Putamen (tissue), 1 donor: ENCODE results near the gene ROS1.
"Not testable (repeated sequence)": the region's sequence is repeated elsewhere in the genome, so short reads cannot be mapped to it uniquely, and the experiment has no call there.

Experiments
- DNase-seq: peaks from one replicate; pipeline ENCODE4 v3.0.0-alpha.2; 2016; ENCODE audit warnings: low spot score

The ROS1 gene

DNA sequence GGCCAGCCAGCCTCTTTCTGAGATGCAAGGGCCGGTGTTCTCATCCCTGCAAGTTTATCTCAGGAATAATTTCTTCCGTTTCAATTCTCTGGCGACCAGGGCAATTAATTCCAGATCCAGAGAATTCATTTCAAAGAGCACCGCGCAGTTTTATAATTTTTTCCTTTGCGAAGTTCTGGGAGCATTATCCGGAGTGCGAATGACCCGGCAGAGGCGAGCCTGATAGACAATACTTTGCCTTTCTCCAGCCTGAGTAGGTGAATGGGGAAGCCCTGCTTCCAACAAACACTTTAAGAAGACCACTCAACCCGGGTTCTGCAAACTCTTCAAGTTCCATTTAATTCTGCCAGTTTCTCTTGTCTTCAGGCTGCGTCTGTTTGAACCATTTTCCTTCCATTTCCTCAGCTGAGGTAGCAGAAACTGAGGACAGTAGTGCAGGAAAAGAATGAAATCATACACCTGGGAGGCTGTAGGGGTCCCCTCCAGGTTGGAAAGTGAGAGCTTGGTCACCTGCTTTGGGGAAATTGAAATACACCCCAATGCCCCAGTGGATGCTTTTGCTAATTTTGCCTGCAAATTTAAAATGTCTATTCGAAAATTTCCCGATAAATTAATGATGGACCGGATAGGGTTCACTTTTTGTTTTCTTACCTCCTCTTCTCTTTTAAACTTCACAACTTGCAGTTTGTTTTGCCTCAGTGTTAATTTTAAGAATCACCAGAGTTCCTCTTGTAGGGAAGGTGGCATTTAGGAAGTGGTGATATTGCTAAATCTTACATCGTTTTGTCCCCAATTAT is 159.3 kb downstream of the ROS1 start:
- DNase-seq, result no peak

DNA sequence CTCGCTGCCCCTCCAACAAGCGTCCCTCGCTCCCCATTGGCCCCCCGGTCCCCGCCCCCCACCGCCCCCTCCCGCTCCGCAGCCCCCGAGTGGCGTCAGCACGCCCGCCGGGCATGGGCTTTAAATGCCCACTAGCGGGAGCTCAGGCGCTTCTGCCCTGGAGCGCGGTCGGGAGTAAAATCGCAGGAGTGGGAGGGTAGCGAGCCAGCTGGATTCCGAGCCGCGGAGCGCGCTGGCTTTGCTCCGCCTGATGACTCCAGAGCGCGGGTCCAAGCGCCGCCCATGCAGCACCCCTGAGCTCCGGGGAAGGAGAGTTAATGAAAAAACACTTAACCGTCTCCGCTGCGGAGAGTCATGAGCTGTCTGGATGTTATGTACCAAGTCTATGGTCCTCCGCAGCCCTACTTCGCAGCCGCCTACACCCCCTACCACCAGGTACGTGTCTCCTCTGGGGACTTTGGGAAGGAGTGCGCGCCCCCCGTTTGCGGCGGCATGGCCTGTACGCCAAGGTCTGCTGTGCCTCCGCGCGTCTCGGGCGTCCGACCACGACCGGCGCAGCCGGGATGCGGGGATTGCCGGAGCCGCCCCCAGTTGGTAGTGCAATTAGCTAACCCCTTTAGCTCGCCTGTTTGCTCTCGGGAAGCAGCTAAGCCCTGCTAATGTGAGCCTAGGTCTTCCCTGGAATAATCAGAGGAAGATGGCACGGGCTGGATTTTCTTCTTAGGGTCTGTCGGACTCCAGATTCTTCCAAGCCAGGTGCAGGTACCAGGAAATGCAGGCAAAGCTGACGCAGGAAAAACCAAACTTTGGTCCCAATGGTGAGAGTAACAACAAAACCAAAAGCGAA is 160.1 kb downstream of the ROS1 start, which contains the start of gene VGLL2:
Gene VGLL2, plus strand, starts transcription at position 149 of the 847 bp plus-strand sequence. Its CDS starts 206 bp downstream, at position 355.
- DNase-seq, result no peak

DNA sequence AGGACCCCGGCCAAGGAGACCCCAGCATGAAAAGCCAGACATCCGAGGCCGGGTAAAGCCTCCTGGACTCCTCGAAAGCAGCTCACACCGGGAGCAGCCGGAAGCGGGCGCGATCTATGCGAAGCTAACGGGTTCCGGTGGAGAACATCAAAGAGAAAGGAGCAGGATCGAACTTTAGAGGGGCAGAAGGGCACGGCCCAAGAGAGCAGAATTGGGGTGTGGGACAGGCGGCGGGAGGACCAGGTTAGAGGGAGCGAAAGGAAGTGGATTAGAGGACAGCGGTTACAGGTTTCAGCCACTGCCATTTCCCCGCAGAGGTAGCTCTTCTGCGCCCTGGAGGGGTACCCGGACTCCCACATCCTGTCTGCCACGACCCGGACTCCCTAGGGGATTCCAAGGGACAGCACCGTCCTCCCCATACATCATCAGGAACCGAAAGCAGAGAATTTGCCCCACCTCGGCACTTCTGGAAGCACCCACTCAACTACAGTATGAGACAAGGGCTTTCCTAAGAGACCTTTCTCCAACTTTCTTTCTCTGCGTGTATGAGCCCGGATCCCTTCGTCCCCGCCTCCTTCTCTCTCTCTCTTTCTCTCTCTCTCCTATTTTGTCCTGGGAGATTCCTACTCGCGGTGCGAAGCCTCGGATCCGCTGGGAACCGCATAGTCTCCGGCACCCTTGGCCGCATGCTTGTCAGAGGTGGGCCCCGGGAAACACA is 160.9 kb downstream of the ROS1 start:
- DNase-seq, result no peak

DNA sequence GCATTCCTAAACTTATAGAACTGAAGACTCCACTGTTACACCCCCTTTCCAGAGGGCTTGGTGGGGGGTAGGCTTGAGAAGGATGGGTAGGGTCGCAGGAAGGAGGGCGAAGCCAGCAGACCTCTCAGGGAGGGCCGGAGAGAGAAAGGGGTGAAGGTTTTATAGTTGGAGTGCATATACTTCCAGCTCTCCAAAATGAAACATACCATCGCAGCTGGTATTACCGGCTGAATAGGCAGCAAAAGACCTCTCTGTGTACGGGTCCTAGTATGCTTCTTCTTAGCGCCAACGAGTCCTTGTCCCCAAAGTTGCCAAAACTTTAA is 161.4 kb downstream of the ROS1 start:
- no peak for DNase-seq

DNA sequence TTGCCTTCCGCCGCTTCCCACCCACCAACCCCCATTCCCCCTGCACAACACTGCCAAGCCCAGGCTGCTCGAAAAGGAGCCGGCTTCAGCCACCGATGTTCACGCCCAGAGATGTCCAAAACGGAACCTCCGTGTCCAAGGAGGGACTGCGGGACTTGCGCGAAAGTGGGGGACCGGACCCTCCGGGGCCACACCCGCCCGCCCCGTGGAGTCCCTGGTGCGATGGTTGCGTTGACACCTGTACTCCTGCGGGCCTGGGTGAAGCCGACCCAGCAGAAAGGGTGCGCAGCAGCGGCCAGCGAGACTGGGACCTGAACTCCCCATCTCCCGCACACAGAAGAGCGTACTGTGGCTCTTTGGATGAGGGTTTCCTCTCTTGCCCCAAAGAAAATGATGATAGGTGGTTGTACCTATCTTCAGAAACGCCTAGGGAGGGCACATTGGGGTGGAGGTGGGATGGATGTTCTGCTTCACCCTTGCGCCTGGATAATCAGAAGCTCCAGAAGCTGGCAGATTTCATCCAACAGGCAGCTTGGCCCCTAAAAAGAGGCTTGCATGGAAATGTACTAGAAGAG is 162.3 kb downstream of the ROS1 start:
- DNase-seq, result no peak

DNA sequence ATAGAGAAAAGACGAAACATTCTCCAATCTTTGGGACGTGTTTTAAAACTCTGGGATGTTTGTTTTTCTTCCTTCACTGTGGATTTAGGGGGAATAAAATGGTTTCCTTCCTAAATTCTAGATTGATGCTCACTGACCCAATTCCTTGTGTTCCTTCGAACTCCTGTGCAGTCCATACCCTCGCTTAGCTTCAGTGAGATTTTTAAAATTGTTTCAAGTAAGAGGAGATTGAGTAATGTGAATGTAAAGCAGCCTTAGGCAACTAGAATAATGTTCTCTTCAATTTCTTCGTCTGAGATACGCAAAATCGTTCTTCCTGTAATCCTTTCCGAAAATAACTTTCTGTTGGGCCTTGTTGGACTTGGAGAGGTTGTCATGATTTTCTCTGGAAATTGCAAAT is 162.9 kb downstream of the ROS1 start:
- DNase-seq, result no peak

DNA sequence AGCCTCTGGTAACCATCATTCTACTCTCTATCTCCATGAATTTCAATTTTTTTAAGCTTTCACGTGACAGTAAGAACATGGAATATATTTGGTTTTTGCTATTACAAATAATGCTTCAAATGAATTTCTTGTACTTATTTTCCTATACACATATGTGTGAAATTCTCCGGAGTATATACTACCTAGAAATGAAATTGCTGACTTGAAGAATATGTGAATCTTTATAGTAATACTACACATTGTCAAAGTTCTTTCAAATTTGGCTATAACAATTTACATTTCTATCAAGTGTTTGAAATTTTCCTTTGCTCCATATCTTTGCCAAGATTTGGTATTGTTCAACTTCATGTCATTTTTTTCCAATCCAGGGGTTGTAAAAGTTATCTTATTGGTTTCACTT is 172.0 kb downstream of the ROS1 start:
- DNase-seq, result no peak

DNA sequence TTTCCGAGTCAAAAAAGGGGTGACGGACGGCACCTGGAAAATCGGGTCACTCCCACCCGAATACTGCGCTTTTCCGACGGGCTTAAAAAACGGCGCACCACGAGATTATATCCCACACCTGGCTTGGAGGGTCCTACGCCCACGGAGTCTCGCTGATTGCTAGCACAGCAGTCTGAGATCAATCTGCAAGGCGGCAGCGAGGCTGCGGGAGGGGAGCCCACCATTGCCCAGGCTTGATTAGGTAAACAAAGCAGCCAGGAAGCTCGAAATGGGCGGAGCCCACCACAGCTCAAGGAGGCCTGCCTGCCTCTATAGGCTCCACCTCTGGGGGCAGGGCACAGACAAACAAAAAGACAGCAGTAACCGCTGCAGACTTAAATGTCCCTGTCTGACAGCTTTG is 180.8 kb downstream of the ROS1 start:
- DNase-seq, result not testable (repeated sequence)

DNA sequence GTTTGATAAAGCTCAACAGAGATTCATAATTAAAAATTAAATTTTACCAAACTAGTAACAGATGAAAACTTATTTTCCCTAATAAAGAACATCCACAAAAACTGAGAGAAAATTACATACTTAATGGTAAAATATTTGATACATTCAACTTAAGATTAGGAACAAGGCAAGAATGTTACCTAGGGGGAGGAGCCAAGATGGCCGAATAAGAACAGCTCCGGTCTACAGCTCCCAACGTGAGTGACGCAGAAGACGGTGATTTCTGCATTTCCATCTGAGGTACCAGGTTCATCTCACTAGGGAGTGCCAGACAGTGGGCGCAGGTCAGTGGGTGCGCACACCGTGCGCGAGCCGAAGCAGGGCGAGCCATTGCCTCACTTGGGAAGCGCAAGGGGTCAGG is 181.2 kb downstream of the ROS1 start:
- not testable (repeated sequence) for DNase-seq
